Hypothalamus (tissue), 51 donors: ENCODE data around the gene TXNL1.
A peak's percentile ranks its signal among the peaks of the same experiment; 100 is the strongest.
"Not testable (repeated sequence)": the region's sequence is repeated elsewhere in the genome, so short reads cannot be mapped to it uniquely, and the experiment has no call there.

ENCODE experiments used
- DNase-seq, 51 donors: peaks; one replicate each; lab custom pipeline; 2025; lab: John Stamatoyannopoulos, UW

TXNL1 gene

GRCh38 chr18:56572267-56572666 lies 66.1 kb downstream of the TXNL1 start:
- not testable (repeated sequence) for DNase-seq

- DNase-seq: no peak
These were observed 67.4 kb downstream of the TXNL1 start for GRCh38 chr18:56570978-56571377.

- no peak for DNase-seq
These were observed 69.0 kb downstream of the TXNL1 start for GRCh38 chr18:56569416-56569815.

DNA sequence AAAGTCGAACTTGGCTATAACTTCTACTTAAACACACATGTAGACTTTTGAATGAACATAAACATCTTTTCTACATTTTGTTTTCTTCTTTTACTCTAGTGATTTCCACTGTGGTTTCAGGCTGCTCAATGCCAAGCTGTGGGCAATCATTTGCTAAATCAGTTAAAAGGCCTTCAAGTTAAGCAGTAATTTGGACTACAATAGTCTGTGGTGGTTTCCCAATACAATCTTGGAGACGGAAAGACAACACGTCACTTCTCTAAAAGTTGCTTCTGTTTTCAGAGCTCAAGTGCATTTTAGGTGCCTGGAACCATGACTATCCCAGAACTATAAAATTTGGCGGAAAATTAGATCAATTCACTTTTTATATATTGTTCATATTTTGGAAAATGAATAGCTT lies 69.4 kb downstream of the TXNL1 start:
- DNase-seq: no peak

DNA sequence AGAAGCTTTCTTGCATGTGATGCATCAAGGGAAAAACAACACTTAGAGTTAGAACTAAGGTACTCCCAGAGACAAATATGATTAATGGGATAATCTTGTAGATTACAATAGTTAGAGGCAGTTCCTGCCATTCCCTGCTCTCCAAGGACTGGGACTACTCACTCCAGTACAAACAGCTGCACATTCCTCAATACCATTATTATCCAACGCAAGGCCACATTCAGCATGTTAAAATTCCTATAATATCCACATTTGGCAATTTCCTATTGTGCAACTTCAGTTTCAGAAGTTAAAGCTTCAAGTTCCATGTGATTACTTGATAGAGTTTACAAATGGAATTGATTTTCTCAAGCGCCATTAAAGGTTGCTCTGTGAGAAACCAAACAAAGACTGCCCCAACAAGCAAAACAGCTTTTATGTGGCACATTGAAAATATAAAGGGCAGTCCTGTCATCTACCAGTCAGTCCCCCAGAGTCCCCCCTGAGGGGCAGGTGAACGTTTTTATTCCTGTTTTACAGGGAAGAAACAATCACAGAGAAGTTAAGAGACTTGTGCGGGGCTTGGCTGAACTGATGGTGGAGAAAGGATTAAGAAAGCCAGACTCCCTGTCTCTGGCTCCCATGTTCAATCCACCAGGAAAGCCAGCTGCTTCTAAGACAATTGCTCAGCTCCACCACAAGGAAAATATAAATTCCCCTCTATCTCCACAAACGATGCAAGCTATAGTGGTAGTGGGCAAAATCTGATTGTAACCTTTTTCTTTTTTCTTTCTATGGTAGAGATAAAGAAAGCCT lies 72.6 kb downstream of the TXNL1 start:
- no peak for DNase-seq

DNA sequence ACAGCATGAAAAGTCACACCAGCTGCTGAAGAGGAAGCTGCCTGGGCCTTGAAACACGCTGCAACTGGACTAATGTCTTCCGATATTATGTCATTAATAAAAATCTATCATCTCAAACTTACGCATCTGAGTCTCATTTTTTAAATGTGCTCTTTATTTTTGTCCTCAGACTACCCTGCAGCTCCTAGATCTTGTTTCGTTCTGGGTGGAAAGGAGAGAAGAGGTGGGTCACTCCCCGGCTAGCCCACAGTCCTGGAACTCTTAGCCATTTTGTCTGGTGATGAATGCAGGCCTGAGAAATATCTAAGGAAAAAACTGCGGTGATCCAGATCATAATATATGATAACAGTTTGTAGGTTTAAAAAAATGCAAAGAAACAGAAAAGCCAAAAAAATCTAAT lies 73.3 kb downstream of the TXNL1 start:
- DNase-seq: no peak

DNA sequence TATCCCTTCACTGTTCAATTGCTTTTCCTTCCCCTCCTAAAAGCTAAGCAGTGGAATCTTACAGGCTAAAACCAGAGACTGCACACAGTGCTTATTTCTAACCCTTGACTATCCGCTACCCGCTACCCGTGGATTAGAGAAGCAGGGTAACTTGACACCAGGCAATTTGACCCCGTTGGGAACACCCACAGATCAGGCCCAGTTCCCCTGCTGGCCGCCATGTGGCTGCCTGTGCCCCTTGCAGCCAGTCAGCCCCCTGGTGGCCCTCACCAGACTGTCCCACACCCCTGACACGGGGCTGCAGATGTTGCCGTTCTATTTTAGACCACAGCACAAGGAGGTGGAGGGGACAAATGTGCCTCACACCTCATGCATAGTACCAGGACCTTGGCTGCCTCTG lies 74.8 kb downstream of the TXNL1 start:
- no peak for DNase-seq

DNA sequence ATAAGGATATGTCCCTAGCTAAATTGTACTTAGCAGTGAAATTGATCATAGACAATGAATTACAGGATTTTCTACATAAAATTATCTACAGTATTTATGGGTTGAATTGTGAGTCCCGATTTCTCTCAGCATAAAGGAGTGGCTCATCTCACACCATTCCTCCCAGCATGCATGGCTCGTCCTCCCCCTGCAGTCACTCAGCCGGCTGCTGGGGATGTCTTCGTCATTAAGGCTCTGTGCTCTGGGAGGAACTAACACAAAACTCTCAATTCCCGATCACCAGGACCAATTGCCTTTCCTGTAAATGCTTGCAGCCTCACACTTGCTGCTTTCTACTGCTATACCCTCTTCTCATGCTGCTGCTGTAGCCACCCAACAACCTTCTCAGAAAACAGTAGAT lies 75.9 kb downstream of the TXNL1 start:
- DNase-seq: peak in 1 of 51 donors; percentile 41

DNA sequence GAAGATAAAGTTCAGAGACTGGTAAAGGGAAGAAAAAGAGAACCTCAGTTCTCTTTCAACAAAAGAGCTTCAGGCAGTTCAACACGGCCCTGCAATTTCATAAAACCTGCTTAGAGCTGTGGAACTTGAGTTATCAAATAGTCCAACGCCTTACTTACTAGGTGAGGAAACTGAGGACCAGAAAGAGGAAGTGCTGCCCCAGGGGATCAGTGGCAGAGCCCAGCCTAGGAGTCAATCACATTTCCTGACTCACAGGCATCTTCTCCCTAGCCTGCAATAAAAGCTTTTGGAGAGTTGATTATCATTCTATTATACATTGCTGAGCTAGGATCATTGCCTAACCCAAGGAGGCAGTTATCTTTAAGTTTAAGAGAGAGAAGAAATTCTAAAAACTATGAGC lies 77.4 kb downstream of the TXNL1 start:
- DNase-seq: no peak

- no peak for DNase-seq
These were observed 79.3 kb downstream of the TXNL1 start for GRCh38 chr18:56559044-56559443.

DNA sequence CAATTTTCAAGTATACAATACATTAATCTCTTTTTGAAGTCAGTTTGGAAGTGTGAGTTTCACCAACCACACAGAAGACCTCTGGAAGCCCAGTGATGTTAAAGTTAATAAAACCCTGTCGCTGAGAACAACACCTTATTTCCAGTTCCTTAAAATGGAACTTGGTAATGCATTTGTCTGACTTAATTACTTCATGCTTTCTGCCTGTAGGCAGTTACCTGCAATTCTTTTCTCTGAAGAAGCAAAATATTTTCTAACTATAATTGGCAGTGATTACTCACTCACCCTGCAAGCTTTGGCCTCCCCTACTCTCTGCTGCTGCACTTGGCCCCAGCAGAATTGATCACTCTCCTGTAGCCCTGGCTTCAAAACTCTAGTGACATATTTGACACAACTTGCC lies 81.5 kb downstream of the TXNL1 start:
- DNase-seq: no peak

DNA sequence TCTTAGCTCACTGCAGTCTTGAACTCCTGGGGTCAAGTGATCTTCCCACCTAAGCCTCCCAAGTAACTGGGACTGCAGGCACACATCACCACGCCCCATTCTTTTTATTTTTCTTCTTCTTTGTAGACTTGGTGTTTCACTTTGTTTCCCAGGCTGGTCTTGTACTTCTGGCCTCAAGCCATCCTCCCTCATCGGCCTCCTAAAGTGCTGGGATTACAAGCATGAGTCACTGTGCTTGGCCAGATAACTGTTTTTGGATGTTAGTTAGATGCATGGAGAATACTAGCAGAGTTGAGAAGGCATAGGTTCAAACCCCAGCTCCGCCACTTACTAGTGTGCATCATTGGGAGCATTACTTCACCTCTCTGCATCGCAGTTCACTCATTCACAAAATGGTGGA lies 88.3 kb downstream of the TXNL1 start:
- DNase-seq: no peak
